Endothelial cell (in vitro differentiated cells): ENCODE results near the gene ANKRD60. TPM values are rescaled to one million over a fixed set of nuclear protein-coding genes. Genes with fewer than 3 reads are reported as not detected.

ENCODE experiments used
- DNase-seq: peaks from one replicate; pipeline ENCODE4 v3.0.0; 2021; ENCODE audit warnings: low spot score
- H3K27ac Mint-ChIP-seq: one replicate; pipeline ENCODE4 v1.8.0; 2021; ENCODE audit warnings: mixed read lengths, inconsistent platforms; ENCODE audit not compliant: unreplicated experiment
- H3K27me3 Mint-ChIP-seq: one replicate; pipeline ENCODE4 v1.8.0; 2021; ENCODE audit warnings: mild to moderate bottlenecking, moderate library complexity, mixed read lengths, inconsistent platforms; ENCODE audit not compliant: unreplicated experiment
- H3K36me3 Mint-ChIP-seq: one replicate; pipeline ENCODE4 v1.8.0; 2021; ENCODE audit warnings: mild to moderate bottlenecking, low read depth, mixed read lengths, inconsistent platforms; ENCODE audit not compliant: unreplicated experiment
- H3K4me1 Mint-ChIP-seq: one replicate; pipeline ENCODE4 v1.8.0; 2021; ENCODE audit warnings: mild to moderate bottlenecking, mixed read lengths, inconsistent platforms; ENCODE audit not compliant: unreplicated experiment
- H3K4me3 Mint-ChIP-seq: one replicate; pipeline ENCODE4 v1.8.0; 2021; ENCODE audit warnings: mild to moderate bottlenecking, mixed read lengths, inconsistent platforms; ENCODE audit not compliant: unreplicated experiment
- H3K9me3 Mint-ChIP-seq: one replicate; pipeline ENCODE4 v1.8.0; 2021; ENCODE audit warnings: mixed read lengths, inconsistent platforms; ENCODE audit not compliant: unreplicated experiment
- total RNA-seq: library from RNA; stranded (reverse); fragmentation: NEBNext Ultra II Directional; extraction: Animal tissue kit (Norgen Biotek cat#: 25700); gene quantifications from one replicate; pipeline ENCODE4 v1.2.1, GENCODE V29; 2021; ENCODE audit not compliant: unreplicated experiment
- TF ChIP-seq, protein P1 (sequence below): fragments of 200-600 bp; sonication (generic); IDR thresholded peaks from one replicate; pipeline ENCODE4 v1.5.0; 2021; ENCODE audit warnings: antibody characterized with exemption; ENCODE audit not compliant: unreplicated experiment

Gene ANKRD60
- total RNA-seq, 1 donor from 2014 or later, result not detected

DNA sequence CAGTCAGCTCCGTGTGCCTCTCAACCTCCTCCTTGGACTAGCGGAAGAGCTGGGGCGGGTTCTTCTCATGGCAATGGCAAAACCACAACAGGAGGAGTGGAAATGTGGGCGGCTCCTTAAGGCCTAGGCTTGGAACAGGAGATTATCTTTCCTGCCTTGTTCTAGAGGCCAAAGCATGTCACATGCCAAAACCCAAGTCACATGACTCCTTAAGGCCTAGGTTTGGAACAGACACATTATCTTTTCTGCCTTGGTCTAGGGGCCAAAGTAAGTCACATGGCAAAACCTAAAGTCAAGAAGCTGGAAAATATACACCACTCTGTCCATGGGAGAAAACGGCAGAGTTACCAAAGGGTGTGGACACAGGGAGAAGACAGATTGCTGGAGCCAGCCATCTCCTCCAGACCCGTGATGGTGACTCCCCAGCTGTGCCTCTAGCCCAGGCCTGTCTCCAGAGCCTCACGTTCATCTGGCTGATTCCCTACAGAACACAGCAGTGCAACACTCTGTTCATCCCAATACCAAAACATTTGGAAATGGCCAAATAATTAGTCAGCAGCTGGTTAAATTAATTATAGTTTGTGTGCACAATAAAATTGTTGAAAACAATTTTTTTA, 34.2 kb downstream of the ANKRD60 start:
- peaks cover 2% of the 10 kb centered on the region for H3K4me1 Mint-ChIP-seq
- peaks cover 3% of the 10 kb centered on the region for H3K36me3 Mint-ChIP-seq
- DNase-seq, result no peak
- TF ChIP-seq, protein P1, sequence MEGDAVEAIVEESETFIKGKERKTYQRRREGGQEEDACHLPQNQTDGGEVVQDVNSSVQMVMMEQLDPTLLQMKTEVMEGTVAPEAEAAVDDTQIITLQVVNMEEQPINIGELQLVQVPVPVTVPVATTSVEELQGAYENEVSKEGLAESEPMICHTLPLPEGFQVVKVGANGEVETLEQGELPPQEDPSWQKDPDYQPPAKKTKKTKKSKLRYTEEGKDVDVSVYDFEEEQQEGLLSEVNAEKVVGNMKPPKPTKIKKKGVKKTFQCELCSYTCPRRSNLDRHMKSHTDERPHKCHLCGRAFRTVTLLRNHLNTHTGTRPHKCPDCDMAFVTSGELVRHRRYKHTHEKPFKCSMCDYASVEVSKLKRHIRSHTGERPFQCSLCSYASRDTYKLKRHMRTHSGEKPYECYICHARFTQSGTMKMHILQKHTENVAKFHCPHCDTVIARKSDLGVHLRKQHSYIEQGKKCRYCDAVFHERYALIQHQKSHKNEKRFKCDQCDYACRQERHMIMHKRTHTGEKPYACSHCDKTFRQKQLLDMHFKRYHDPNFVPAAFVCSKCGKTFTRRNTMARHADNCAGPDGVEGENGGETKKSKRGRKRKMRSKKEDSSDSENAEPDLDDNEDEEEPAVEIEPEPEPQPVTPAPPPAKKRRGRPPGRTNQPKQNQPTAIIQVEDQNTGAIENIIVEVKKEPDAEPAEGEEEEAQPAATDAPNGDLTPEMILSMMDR, result no peak
- no peak overlapping the region for H3K27ac Mint-ChIP-seq
- no peak overlapping the region for H3K4me3 Mint-ChIP-seq
- no peaks in the 10 kb centered on the region for H3K9me3 Mint-ChIP-seq
- H3K27me3 Mint-ChIP-seq, result peaks cover 18% of the 10 kb centered on the region

DNA sequence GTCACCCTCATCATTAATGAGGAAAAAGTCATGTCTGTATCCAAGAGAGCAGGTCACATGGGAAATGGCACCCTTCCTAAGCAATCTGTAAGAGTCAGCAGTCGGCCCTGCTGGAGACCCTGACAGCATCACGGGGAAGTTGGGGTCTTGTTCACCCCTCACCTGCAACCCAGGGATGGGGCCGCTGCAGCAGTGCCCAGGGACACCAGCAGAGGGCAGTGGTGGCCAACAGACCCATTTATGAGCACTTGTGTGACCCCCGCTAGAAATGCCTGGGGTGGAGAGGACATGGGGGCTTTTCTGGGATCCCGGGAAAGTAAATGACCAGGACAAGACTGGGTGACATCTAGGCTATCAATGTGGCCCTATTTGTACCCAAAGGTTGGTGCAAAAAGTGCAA, 35.9 kb downstream of the ANKRD60 start:
- TF ChIP-seq, protein P1, result peak; percentile 75
- H3K9me3 Mint-ChIP-seq, result no peaks in the 10 kb centered on the region
- H3K36me3 Mint-ChIP-seq, result peaks cover 3% of the 10 kb centered on the region

DNA sequence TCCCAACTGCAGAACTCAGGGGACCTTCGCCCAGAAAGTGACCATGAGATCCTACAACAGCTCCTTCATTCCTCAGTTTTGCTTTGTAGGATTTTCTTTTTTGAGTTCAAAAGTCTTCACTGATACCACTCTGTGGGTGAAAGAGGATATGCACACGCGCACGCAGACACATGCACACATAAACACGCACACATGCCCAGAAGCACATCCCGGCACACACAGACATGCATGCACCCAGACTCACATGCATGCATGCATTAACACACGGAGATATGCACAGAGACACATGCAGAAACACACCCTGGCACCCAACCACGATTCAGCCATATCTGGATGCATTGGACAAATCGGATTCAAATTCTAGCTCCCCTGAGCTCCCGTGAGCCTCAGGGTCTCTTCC, 36.4 kb downstream of the ANKRD60 start:
- Mint-ChIP-seq H3K36me3 (peaks cover 1% of the 10 kb centered on the region), H3K4me3 (no peak overlapping the region), H3K27me3 (peaks cover 10% of the 10 kb centered on the region), H3K9me3 (no peaks in the 10 kb centered on the region), H3K27ac (peak overlapping the region; percentile 19), H3K4me1 (peaks cover under 1% of the 10 kb centered on the region)
- DNase-seq, result no peak
- TF ChIP-seq, protein P1, result no peak

More for the DNA sequence above, 35.9 kb downstream of the ANKRD60 start:
- H3K4me1 Mint-ChIP-seq, result peaks cover 2% of the 10 kb centered on the region
- H3K4me3 Mint-ChIP-seq, result no peak overlapping the region
- H3K27ac Mint-ChIP-seq, result no peak overlapping the region
- H3K27me3 Mint-ChIP-seq, result peaks cover 15% of the 10 kb centered on the region
- peak; percentile 48 for DNase-seq

DNA sequence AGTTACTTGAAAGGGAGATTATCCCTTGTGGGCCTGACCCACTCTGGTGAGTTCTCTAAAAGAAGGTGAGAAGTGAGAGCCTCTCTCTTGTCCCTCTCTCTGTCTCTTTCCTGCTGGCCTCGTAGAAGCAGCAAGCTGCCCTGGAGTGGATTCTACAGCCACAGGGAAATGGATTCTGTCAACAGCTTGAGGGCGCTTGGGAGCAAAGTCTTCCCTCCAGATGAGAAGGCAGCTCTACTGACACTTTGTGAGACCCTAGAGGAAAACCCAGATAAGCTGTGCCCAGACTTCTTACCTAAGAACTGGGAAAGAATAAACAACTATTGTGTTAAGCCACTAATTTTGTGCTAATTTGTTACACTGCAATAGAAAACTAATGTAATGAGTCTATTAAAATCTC, 39.9 kb downstream of the ANKRD60 start:
- DNase-seq, result peak; percentile 21
- no peaks in the 10 kb centered on the region for H3K4me1 Mint-ChIP-seq
- no peaks in the 10 kb centered on the region for H3K9me3 Mint-ChIP-seq
- no peak overlapping the region for H3K27ac Mint-ChIP-seq
- TF ChIP-seq, protein P1, result no peak
- H3K27me3 Mint-ChIP-seq, result no peaks in the 10 kb centered on the region
- H3K4me3 Mint-ChIP-seq, result no peak overlapping the region
- H3K36me3 Mint-ChIP-seq, result peaks cover 4% of the 10 kb centered on the region

DNA sequence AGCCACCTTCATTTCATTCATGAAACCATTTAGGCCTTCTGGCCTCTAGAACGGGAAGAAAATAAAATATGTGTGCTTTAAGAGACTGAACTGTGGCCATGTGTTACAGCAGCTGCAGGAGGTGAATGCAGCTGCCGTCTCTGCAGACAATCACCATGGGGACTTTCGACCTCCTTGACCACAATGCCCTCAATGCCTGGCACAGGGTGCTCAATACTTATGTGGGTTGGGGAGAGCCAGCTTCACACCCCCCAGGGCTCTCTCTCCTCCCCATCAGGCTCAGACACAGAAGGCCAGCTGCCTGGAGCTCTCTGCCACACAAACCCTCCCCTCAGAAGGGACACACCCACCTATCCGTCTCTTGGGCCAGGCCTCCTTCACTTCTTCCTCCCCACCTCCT, 43.5 kb downstream of the ANKRD60 start:
- Mint-ChIP-seq H3K27ac (no peak overlapping the region), H3K27me3 (peaks cover 2% of the 10 kb centered on the region), H3K4me1 (no peaks in the 10 kb centered on the region), H3K36me3 (peaks cover 4% of the 10 kb centered on the region), H3K4me3 (no peak overlapping the region), H3K9me3 (no peaks in the 10 kb centered on the region)
- no peak for DNase-seq
- TF ChIP-seq, protein P1, result no peak
